Progenitor cell of endocrine pancreas (in vitro differentiated cells): ENCODE measurements around the gene DPH3. TPM values are rescaled to one million over a fixed set of nuclear protein-coding genes. Genes with fewer than 3 reads are reported as not detected.

Experiments used
- DNase-seq: peaks from one replicate; pipeline ENCODE4 v3.0.0; 2021; ENCODE audit warnings: low spot score; ENCODE audit not compliant: unreplicated experiment
- H3K27ac Mint-ChIP-seq: 2 replicates; pipeline ENCODE4 v1.8.0; 2021; ENCODE audit warnings: mild to moderate bottlenecking, moderate library complexity, mixed read lengths
- H3K27me3 Mint-ChIP-seq: 2 replicates; pipeline ENCODE4 v1.8.0; 2021; ENCODE audit warnings: mixed read lengths
- H3K36me3 Mint-ChIP-seq: 2 replicates; pipeline ENCODE4 v1.8.0; 2022; ENCODE audit warnings: mixed read lengths; ENCODE audit not compliant: insufficient read depth
- H3K4me1 Mint-ChIP-seq: 2 replicates; pipeline ENCODE4 v1.8.0; 2021; ENCODE audit warnings: low read depth, mixed read lengths
- H3K4me3 Mint-ChIP-seq: 2 replicates; pipeline ENCODE4 v1.8.0; 2021; ENCODE audit warnings: low read depth, mild to moderate bottlenecking, moderate library complexity, mixed read lengths
- H3K9me3 Mint-ChIP-seq: 2 replicates; pipeline ENCODE4 v1.8.0; 2021; ENCODE audit warnings: low read depth, mixed read lengths
- total RNA-seq: library from RNA; stranded (reverse); gene quantifications from 2 replicates; pipeline ENCODE4 v1.2.1, GENCODE V29; 2021
- TF ChIP-seq, protein P1 (sequence below): fragments of 200-600 bp; sonication (generic); IDR thresholded peaks from one replicate; pipeline ENCODE4 v1.5.0; 2021; ENCODE audit warnings: antibody characterized with exemption, mild to moderate bottlenecking; ENCODE audit not compliant: unreplicated experiment

The DPH3 gene
- total RNA-seq, 1 donor from 2014 or later, result 27.8 TPM

DNA sequence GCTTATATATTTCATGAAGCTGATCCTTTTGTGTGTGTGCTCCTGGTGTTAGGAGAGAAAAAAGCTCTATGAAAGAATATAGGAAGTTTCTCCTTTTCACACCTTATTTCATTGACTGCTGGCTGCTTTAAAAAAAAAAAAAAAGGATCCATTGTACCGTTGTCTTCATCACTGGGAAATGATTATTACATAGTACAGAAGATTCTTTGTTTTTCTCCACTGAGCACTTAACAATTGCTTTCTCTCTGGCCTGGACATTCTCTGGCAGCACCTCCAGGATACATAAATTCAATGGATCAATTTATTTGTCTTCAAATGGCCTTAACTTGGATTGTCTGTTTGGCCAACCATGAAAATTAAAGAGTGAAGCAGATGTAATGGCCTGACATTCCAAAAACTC lies 37.2 kb downstream of the DPH3 start:
- H3K4me3 Mint-ChIP-seq, result no peak overlapping the region
- no peak for DNase-seq
- TF ChIP-seq, protein P1, sequence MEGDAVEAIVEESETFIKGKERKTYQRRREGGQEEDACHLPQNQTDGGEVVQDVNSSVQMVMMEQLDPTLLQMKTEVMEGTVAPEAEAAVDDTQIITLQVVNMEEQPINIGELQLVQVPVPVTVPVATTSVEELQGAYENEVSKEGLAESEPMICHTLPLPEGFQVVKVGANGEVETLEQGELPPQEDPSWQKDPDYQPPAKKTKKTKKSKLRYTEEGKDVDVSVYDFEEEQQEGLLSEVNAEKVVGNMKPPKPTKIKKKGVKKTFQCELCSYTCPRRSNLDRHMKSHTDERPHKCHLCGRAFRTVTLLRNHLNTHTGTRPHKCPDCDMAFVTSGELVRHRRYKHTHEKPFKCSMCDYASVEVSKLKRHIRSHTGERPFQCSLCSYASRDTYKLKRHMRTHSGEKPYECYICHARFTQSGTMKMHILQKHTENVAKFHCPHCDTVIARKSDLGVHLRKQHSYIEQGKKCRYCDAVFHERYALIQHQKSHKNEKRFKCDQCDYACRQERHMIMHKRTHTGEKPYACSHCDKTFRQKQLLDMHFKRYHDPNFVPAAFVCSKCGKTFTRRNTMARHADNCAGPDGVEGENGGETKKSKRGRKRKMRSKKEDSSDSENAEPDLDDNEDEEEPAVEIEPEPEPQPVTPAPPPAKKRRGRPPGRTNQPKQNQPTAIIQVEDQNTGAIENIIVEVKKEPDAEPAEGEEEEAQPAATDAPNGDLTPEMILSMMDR, result no peak
- no peaks in the 10 kb centered on the region for H3K4me1 Mint-ChIP-seq
- H3K27ac Mint-ChIP-seq, result no peak overlapping the region
- no peaks in the 10 kb centered on the region for H3K27me3 Mint-ChIP-seq
- no peaks in the 10 kb centered on the region for H3K9me3 Mint-ChIP-seq
- H3K36me3 Mint-ChIP-seq, result no peaks in the 10 kb centered on the region

DNA sequence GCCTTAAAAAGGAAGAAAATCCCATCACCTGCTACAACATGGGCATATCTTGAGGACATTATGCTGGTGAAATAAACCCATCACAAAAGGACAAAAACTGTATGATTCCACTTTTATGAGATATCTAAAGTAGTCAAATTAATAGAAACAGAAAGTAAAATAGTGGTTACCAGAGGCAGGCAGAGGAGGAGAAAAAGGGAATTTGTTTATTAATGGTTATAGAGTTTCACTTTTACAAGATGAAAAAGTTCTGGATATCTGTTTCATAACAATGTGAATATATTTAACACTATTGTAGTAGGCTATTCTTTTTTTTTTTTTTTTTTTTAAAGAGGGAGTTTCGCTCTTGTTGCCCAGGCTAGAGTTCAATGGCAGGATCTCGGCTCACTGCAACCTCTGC lies 40.4 kb downstream of the DPH3 start:
- DNase-seq, result no peak
- Mint-ChIP-seq H3K36me3 (no peaks in the 10 kb centered on the region), H3K4me3 (no peak overlapping the region), H3K27me3 (peaks cover 4% of the 10 kb centered on the region), H3K27ac (no peak overlapping the region), H3K4me1 (no peaks in the 10 kb centered on the region), H3K9me3 (no peaks in the 10 kb centered on the region)
- TF ChIP-seq, protein P1, result no peak

DNA sequence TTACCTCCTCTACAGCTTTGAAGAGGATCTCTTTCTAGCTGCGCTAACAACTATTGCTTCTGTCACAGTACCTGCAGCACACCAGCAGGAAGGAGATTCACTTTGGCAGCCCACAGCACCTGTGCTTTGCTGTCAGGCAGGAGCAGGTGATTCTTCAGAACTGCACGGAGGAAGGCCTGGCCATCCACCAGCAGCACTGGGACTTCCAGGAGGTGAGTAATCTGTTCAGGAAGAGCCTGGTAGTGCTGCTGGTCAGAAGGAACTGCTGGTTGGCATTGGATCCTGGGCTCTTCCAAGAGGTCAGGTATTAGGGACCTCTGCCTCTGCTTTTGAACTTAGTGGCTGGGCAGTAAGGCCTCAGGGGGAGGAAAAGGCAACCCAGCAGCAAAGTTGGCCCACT lies 42.2 kb downstream of the DPH3 start:
- peaks cover 9% of the 10 kb centered on the region for H3K4me1 Mint-ChIP-seq
- H3K9me3 Mint-ChIP-seq, result no peaks in the 10 kb centered on the region
- TF ChIP-seq, protein P1, result no peak
- no peak overlapping the region for H3K4me3 Mint-ChIP-seq
- DNase-seq, result no peak
- H3K27me3 Mint-ChIP-seq, result peaks cover 4% of the 10 kb centered on the region
- no peaks in the 10 kb centered on the region for H3K36me3 Mint-ChIP-seq
- no peak overlapping the region for H3K27ac Mint-ChIP-seq

DNA sequence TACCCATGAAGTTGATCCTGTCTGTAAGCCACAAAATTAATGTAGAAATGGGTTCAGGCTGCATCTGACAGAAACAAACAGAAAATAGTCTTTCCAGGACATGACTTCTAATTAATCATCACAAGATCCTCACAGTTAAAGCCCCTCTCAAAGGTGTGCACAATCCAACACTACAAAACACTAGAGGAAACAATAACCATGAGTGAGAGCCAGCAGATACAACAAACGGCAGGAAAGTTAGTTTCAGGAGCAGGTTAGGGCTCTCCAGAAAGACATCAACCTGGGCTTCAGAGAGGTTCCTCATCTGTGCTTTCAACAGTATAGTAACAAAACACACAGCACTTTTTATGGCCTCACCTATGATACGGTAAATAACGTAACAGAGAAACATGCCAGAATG lies 42.8 kb downstream of the DPH3 start:
- H3K9me3 Mint-ChIP-seq, result no peaks in the 10 kb centered on the region

DNA sequence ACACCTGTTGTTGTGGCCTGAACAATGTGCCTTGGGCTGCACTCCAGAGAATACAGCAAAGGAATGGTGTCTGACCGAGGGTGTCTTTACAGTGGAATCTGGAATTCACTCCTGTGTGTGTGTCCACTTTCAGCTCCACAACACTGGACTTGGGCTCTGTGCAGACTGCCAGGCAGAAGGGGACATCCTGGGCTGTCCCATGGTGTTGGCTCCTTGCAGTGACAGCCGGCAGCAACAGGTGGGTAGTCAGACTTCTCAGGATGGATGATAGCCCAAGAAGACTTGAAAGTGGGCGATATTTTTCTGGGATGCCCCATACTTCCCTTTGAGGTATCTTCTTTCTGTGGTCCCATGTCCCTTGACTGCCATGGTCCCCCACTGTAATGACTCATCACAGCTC lies 45.0 kb downstream of the DPH3 start:
- Mint-ChIP-seq H3K27me3 (peaks cover 4% of the 10 kb centered on the region), H3K9me3 (no peaks in the 10 kb centered on the region), H3K4me3 (no peak overlapping the region), H3K27ac (no peak overlapping the region), H3K36me3 (no peaks in the 10 kb centered on the region), H3K4me1 (peaks cover 12% of the 10 kb centered on the region)
- no peak for DNase-seq
- TF ChIP-seq, protein P1, result no peak

More for the DNA sequence above, 42.8 kb downstream of the DPH3 start:
- H3K27me3 Mint-ChIP-seq, result peaks cover 4% of the 10 kb centered on the region
- no peaks in the 10 kb centered on the region for H3K36me3 Mint-ChIP-seq
- no peak overlapping the region for H3K4me3 Mint-ChIP-seq
- TF ChIP-seq, protein P1, result no peak
- peaks cover 12% of the 10 kb centered on the region for H3K4me1 Mint-ChIP-seq
- no peak for DNase-seq
- H3K27ac Mint-ChIP-seq, result no peak overlapping the region
